ENCODE results near the gene VPS25. TPM values are rescaled to one million over a fixed set of nuclear protein-coding genes. Genes with fewer than 3 reads are reported as not detected.

Gene VPS25
- polyA plus RNA-seq, 1 donor from 2014 or later: 133 TPM

GRCh38 chr17:42782166-42783061 is 9.2 kb downstream of the VPS25 start:
- no peaks in the 10 kb centered on the region for H3K9me2 ChIP-seq (ENCODE audit: insufficient read depth, low read length)
- no peak overlapping the region for H2AFZ ChIP-seq (ENCODE audit: low read depth, low read length)
- H4K20me1 ChIP-seq (ENCODE audit: insufficient read depth): no peaks in the 10 kb centered on the region
- no peaks in the 10 kb centered on the region for H3K9me3 ChIP-seq (ENCODE audit: low read length)
- no peak overlapping the region for H3K9ac ChIP-seq (ENCODE audit: low read length)
- H3K27ac ChIP-seq (ENCODE audit: low read length): no peak overlapping the region
- no peaks in the 10 kb centered on the region for H3K79me2 ChIP-seq (replicated peaks; ENCODE audit: insufficient read depth, low read length)
- no peaks in the 10 kb centered on the region for H3K36me3 ChIP-seq (ENCODE audit: insufficient read depth, low read length)
- H3K27me3 ChIP-seq (ENCODE audit: insufficient read depth, low read depth, low read length): peaks cover 37% of the 10 kb centered on the region
- H3F3A ChIP-seq (ENCODE audit: insufficient read depth, low read length, poor library complexity, severe bottlenecking): no peaks in the 10 kb centered on the region
- TF ChIP-seq TAF1 (IDR thresholded peaks at IDR 0.05; ENCODE audit: low read depth): no peak
- no peak for TF ChIP-seq SMC3 (conservative IDR thresholded peaks at IDR 0.05; ENCODE audit: poor library complexity)
- TF ChIP-seq EZH2 (IDR thresholded peaks at IDR 0.05; ENCODE audit: borderline replicate concordance, insufficient read depth, low read length, poor library complexity, severe bottlenecking): no peak
- no peak for TF ChIP-seq RAD21 (conservative IDR thresholded peaks at IDR 0.05)
- TF ChIP-seq EP300 (conservative IDR thresholded peaks at IDR 0.05; ENCODE audit: poor library complexity, severe bottlenecking): no peak
- TF ChIP-seq, protein P1, sequence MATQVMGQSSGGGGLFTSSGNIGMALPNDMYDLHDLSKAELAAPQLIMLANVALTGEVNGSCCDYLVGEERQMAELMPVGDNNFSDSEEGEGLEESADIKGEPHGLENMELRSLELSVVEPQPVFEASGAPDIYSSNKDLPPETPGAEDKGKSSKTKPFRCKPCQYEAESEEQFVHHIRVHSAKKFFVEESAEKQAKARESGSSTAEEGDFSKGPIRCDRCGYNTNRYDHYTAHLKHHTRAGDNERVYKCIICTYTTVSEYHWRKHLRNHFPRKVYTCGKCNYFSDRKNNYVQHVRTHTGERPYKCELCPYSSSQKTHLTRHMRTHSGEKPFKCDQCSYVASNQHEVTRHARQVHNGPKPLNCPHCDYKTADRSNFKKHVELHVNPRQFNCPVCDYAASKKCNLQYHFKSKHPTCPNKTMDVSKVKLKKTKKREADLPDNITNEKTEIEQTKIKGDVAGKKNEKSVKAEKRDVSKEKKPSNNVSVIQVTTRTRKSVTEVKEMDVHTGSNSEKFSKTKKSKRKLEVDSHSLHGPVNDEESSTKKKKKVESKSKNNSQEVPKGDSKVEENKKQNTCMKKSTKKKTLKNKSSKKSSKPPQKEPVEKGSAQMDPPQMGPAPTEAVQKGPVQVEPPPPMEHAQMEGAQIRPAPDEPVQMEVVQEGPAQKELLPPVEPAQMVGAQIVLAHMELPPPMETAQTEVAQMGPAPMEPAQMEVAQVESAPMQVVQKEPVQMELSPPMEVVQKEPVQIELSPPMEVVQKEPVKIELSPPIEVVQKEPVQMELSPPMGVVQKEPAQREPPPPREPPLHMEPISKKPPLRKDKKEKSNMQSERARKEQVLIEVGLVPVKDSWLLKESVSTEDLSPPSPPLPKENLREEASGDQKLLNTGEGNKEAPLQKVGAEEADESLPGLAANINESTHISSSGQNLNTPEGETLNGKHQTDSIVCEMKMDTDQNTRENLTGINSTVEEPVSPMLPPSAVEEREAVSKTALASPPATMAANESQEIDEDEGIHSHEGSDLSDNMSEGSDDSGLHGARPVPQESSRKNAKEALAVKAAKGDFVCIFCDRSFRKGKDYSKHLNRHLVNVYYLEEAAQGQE (IDR thresholded peaks at IDR 0.05; ENCODE audit: borderline replicate concordance): no peak
- no peak for TF ChIP-seq CTCF (IDR thresholded peaks at IDR 0.05; ENCODE audit: poor library complexity, severe bottlenecking)
- TF ChIP-seq MXI1 (conservative IDR thresholded peaks at IDR 0.05; ENCODE audit: poor library complexity, severe bottlenecking): no peak
- no peak for TF ChIP-seq POLR2AphosphoS5 (IDR thresholded peaks at IDR 0.05)
- no peak overlapping the region for H3K4me2 ChIP-seq (ENCODE audit: low read length)
- no peak overlapping the region for H3K4me3 ChIP-seq (ENCODE audit: low read length)

DNA sequence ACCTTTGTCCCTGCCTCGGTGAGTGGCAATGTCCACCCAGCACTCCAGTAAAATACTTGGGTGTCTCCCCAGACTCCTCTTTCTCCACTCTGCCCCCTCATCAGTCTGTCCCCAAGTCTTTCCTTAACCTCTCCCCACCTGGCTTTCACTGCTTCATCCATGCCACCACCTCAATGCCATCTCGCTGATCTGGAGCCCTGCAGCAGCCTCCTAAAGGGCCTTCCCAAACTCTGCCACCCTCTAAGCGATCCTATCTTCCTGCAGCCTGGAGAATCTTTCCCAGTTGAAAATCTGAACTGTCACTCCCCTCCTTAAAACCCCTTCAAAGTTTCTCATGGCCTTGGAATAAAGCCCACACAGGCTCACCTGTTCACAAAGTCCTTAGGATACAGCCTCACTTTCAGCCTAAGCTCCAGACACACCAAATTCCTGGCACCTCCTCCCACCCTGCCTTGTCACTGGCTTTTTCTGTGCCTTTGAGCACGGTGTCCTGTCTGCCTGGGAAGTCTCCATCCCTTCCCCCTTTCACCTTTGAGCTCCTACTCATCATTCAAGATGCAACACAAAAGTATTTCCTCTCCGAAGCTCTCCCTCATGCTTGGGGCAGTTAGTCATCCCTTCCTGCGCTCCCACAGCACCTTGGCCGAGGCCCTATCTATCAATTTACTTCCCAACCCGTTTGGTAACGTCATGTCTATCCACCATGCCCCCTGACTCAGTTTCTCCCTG is 10.0 kb downstream of the VPS25 start:
- no peaks in the 10 kb centered on the region for H3K79me2 ChIP-seq (replicated peaks; ENCODE audit: insufficient read depth, low read length)
- H3K4me3 ChIP-seq (ENCODE audit: low read length): no peak overlapping the region
- H3K9me3 ChIP-seq (ENCODE audit: low read length): no peaks in the 10 kb centered on the region
- H3F3A ChIP-seq (ENCODE audit: insufficient read depth, low read length, poor library complexity, severe bottlenecking): no peaks in the 10 kb centered on the region
- no peaks in the 10 kb centered on the region for H3K36me3 ChIP-seq (ENCODE audit: insufficient read depth, low read length)
- no peak overlapping the region for H3K27ac ChIP-seq (ENCODE audit: low read length)
- H3K4me2 ChIP-seq (ENCODE audit: low read length): no peak overlapping the region
- H2AFZ ChIP-seq (ENCODE audit: low read depth, low read length): no peak overlapping the region
- no peak for TF ChIP-seq EP300 (conservative IDR thresholded peaks at IDR 0.05; ENCODE audit: poor library complexity, severe bottlenecking)
- no peak for TF ChIP-seq TAF1 (IDR thresholded peaks at IDR 0.05; ENCODE audit: low read depth)
- TF ChIP-seq POLR2AphosphoS5 (IDR thresholded peaks at IDR 0.05): no peak
- TF ChIP-seq, protein P1 (IDR thresholded peaks at IDR 0.05; ENCODE audit: borderline replicate concordance): no peak
- TF ChIP-seq SMC3 (conservative IDR thresholded peaks at IDR 0.05; ENCODE audit: poor library complexity): no peak
- TF ChIP-seq CTCF (IDR thresholded peaks at IDR 0.05; ENCODE audit: poor library complexity, severe bottlenecking): no peak
- H3K9me2 ChIP-seq (ENCODE audit: insufficient read depth, low read length): no peaks in the 10 kb centered on the region
- no peaks in the 10 kb centered on the region for H4K20me1 ChIP-seq (ENCODE audit: insufficient read depth)
- no peak overlapping the region for H3K9ac ChIP-seq (ENCODE audit: low read length)
- H3K27me3 ChIP-seq (ENCODE audit: insufficient read depth, low read depth, low read length): peaks cover 37% of the 10 kb centered on the region
